CD4-positive, alpha-beta T cell treated with Interleukin-15 for 4 hours (primary cell): ENCODE measurements around the gene WDR86.
A peak's percentile ranks its signal among the peaks of the same experiment; 100 is the strongest.

Experiments
- DNase-seq: peaks from one replicate; pipeline ENCODE4 v3.0.0-alpha.2; 2020; ENCODE audit warnings: low spot score

The WDR86 gene

DNA sequence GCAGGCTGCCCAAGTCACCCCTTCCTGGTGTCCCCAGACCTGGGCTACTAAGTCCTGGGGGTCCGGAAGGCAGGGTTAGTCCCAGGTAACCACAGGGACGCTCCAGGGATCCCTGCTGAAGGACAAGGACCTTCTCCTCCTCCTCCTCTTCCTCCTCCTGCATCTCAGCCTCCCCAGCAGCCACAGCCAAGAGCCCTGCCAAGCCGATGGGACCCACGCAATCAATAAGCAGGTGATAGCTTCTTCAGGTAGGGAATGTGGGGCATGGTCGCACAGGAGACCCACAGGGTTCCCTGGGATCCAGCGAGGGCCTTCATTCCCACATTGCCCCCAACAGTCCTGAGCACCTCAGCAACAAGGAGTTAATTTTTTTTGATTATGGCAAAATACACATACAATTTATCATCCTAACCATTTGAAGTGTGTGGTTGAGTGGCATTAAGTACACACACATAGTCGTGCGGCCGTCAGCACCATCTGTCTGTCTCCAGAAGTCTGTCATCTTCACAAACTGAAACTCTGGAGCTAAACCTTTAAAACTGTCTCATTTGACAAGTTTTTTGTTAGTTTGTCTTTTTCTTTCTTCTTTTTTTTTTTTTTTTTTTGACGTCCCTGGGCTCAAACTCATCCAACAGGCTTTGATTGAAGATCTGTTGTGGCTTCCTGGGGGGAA, 18.0 kb upstream of the WDR86 start:
- no peak for DNase-seq

GRCh38 chr7:151426904-151427704, 17.3 kb upstream of the WDR86 start:
- no peak for DNase-seq

GRCh38 chr7:151426441-151426903, 16.6 kb upstream of the WDR86 start:
- DNase-seq = no peak

GRCh38 chr7:151425670-151426440, 16.0 kb upstream of the WDR86 start:
- DNase-seq = no peak

- DNase-seq = no peak
These were observed 15.0 kb upstream of the WDR86 start for GRCh38 chr7:151424799-151425198.

GRCh38 chr7:151423936-151424335, 14.1 kb upstream of the WDR86 start:
- no peak for DNase-seq

- no peak for DNase-seq
These were observed 13.4 kb upstream of the WDR86 start for GRCh38 chr7:151423226-151423625.

DNA sequence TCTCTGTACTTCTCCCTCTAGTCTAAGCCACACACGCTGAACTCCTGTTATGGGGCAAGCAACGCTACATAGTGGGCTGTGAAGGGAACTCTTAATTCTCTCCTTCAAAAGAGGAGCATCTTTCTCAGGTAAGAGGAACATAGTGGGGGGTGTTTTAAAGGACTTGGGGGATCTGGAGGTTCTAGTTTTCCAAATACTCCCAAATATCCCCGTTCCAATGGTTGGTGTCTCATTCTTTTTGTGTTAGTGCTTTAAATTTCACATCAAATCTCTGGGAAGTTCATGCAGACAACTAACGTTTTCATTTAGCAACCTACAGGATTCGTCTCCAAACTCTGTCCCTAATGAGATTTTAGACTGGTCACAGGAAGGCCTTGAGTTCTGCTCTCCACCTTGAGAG, 12.4 kb upstream of the WDR86 start:
- no peak for DNase-seq

DNA sequence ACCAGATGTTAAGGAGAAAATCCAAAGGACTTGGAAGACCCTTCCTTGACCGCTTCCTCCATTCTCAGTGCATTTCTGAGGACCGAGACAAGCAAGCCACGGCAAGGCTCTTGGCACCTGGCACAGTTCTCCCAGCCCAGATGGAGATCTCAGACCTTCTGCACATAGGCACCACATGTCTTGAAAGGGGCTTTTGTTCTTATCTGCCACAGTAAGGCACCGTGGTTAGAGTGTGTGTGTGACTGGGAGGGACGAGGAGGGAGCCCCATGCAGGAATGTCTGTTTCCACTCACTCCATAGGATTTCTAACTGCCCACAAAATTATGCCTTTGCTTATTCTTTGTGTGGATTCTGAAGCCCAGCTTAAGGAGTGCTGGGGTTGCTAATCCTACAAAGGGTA, 10.3 kb upstream of the WDR86 start:
- DNase-seq = no peak

- no peak for DNase-seq
These were observed 7.1 kb upstream of the WDR86 start for GRCh38 chr7:151416941-151417315.

- DNase-seq = no peak
These were observed 6.5 kb upstream of the WDR86 start for GRCh38 chr7:151416112-151416940.

GRCh38 chr7:151415375-151416105, 5.7 kb upstream of the WDR86 start:
- no peak for DNase-seq

GRCh38 chr7:151413241-151413640, 3.4 kb upstream of the WDR86 start:
- no peak for DNase-seq

DNA sequence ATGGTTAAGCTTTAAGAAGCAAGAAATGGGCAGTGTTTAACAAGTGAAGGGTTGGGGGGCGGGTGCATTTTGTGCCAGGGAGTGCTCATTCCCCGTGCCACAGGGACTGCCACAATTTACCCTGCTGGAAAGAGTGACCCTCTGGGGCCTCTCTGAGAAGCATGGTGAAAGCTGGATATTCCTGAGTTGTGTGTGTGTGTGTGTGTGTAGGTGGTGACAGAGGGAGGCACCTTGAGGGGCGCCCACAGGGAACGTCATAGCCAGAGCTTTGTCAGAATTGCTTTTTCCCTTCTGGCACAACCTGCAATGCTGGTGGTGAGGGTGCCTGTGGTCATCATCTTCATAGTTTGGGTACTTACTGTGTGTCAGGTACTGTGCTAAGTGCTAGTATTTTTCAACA, 2.5 kb upstream of the WDR86 start:
- no peak for DNase-seq

GRCh38 chr7:151411551-151411950, 1.7 kb upstream of the WDR86 start:
- no peak for DNase-seq

- peak; percentile 20 for DNase-seq
These were observed 860 bp upstream of the WDR86 start for GRCh38 chr7:151410405-151411390.

DNA sequence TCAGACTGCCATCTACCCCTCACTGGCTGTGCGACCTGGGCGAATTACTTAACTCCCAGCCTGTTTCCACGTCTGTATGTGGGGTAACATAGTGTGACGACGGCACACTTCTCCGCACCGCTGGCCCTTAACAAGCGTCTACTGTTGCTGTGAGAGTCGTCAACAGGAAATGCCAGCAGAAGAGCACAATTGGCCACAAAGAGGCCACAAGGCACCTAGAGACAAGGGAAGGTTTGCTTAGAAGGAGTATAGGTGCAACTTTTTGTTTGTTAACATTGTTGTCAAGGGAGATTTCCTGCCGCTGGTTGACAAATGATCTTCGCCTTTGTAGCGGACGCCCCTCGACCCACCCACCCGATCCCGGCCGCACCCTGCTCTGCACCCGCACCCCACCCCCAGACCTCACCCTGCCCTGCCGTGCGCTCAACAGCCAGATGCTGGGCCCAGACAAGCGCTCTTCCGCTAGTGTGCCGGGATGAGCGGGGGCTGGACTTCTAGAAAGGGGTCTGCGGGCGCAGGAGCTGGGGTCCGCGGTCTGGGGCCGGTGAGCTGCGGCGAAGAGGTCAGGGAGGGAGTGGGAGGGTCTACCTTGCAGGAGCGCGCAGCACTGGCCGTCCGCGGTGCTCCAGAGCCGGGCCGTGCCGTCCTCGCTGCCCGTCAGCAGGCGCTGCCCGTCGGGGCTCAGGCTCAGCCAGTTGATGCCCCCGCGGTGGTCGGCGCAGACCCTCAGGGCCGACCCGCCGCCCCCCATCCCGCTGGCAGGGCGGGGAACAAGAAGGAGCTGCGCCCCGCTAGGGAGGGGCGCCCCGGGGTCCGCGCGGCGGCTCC, 785 bp downstream of the WDR86 start:
- peak; percentile 88 for DNase-seq

GRCh38 chr7:151408498-151408838, 1.4 kb downstream of the WDR86 start:
- DNase-seq = no peak

GRCh38 chr7:151406886-151407583, 2.8 kb downstream of the WDR86 start:
- DNase-seq = no peak
